ENCODE results near the gene TRMU.
"Not testable (repeated sequence)": the region's sequence is repeated elsewhere in the genome, so short reads cannot be mapped to it uniquely, and the experiment has no call there.

TRMU gene

DNA sequence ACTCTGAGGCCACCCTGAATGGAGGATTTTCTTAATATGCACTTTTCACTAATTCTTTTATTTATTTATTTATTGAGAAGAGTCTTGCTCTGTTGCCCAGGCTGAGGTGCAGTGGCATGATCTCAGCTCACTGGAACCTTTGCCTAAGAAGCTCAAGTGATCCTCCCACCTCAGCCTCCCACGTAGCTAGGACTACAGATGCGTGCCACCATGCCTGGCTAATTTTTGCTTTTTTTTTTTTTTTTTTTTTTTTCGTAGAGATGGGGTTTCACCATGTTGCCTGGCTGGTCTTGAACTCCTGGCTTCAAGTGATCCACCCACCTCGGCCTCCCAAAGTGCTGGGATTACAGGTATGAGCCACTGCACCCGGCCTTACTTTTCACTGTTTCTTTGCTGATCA, 61.5 kb downstream of the TRMU start:
- H3K36me3 Mint-ChIP-seq, CTCF ChIA-PET, H3K9me3 Mint-ChIP-seq, H3K4me3 Mint-ChIP-seq, H3K27ac Mint-ChIP-seq, DNase-seq, H3K4me1 Mint-ChIP-seq: not testable (repeated sequence)
- H3K27me3 Mint-ChIP-seq = peaks cover 12% of the 10 kb centered on the region

DNA sequence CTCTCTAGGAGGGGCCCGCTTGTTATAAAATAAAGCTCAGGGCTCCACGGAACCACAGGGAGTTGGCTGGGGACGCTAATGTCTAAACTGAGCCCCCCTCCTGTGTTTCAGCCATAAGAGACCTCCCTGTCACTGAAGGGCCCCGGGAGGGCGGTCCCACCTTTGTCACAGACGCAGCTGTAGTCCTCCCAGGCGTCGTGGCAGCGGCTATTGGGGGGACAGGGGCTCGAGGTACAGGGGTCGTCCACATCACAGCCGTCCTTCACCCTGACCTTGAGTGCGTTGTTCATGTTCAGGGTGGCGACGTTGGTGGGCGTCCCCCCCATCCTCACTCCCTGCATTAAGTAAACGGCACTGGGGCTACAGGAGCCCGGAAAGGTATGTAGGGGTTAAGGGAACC, 62.0 kb downstream of the TRMU start:
- peaks cover 7% of the 10 kb centered on the region for H3K4me1 Mint-ChIP-seq
- no peaks in the 10 kb centered on the region for H3K36me3 Mint-ChIP-seq
- DNase-seq = no peak
- H3K27ac Mint-ChIP-seq = no peak overlapping the region
- no peak overlapping the region for H3K4me3 Mint-ChIP-seq
- H3K9me3 Mint-ChIP-seq = no peaks in the 10 kb centered on the region
- CTCF ChIA-PET = no interaction called here
- peaks cover 14% of the 10 kb centered on the region for H3K27me3 Mint-ChIP-seq

DNA sequence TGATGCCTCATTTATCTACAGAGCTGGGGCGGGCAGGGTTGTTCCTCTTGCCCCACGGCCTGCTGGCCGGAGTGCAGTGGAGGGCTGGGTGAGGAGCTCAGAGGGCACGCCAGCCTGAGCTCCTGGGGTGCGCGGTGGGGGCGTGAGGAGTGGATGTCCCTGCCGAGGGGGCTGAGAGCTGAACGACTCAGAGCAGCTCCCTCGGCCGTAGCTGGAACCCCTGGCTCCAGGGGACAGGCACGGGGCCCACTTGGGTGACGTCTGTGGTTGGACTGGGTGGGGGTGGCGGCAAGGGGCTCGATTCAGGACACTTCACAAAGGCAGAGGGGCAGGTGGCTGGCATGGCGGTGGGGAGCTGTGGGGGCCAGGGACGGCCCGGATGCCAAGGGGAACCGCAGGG, 62.4 kb downstream of the TRMU start:
- Mint-ChIP-seq H3K27ac (no peak overlapping the region), H3K4me1 (peaks cover 7% of the 10 kb centered on the region), H3K9me3 (no peaks in the 10 kb centered on the region), H3K27me3 (peaks cover 14% of the 10 kb centered on the region), H3K36me3 (no peaks in the 10 kb centered on the region), H3K4me3 (no peak overlapping the region)
- DNase-seq = no peak
- CTCF ChIA-PET = interaction anchor here (2.0 kb wide), 1 partner anchor 30 kb away, joined by 7 read pairs; no protein-coding TSS in a partner anchor

DNA sequence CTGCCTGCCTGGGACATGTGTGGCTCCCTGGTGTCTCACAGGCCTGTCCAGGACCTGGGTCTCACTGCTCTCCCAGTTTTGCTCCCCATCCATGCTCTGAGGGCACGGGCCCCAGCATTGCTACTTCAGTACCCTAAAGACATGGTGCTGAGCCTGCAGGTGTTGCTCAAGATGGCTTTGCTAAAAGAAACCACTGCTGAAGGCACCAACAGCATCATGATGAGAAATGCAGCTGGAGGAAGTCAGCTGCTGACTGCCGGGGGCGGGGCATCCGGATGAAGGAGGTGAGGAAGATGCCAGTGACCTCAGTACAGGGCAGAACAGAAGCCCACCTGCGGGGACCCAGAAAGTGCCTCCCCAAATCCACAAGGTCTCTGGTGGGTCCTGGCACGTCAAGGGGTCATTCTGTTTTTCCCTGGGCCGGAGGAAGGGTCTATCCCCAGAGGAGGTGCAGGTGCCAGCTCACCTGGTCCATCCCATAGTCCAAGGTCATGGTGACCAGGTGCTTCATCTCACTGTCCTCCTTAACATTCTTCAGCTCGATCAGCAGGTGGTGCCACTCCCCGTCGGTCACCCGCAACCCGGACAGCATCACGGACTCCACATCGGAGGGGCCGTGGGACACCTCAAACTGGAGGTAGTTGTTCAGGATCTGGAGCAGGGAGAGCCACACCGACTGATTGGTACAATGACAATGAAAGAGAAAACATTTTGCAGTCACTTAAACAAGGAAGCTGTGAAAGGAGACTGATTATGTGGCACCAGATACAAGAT, 63.9 kb downstream of the TRMU start:
- Mint-ChIP-seq H3K4me3 (no peak overlapping the region), H3K4me1 (peaks cover 2% of the 10 kb centered on the region), H3K9me3 (no peaks in the 10 kb centered on the region), H3K27ac (no peak overlapping the region), H3K36me3 (no peaks in the 10 kb centered on the region), H3K27me3 (peaks cover 14% of the 10 kb centered on the region)
- no peak for DNase-seq
- CTCF ChIA-PET = interaction anchor here (0.6 to 2.0 kb wide), 2 partner anchors 29 to 31 kb away, joined by 3 to 7 read pairs; no protein-coding TSS in a partner anchor

DNA sequence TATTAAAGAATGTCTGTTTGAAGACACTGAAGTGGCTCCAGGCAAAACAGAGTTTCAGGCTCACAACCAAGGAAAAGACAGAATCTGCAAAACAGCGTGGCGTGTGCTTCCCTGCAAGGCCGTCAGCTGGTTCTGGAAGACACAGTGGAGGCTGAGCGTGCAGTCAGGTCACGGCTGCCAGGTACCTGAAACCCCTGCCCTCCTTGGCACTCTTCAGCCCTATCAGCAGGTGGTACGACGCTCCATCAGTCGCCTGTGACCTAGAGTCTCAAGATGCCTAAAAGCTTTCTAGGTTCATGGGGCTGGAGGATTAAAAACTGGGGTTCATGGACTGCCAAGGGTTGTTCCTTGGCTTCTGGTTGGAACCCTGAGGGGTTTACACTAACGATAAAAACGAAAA, 65.9 kb downstream of the TRMU start:
- Mint-ChIP-seq H3K36me3 (no peaks in the 10 kb centered on the region), H3K9me3 (no peaks in the 10 kb centered on the region), H3K4me3 (no peak overlapping the region), H3K4me1 (peaks cover 2% of the 10 kb centered on the region), H3K27ac (no peak overlapping the region), H3K27me3 (peaks cover 14% of the 10 kb centered on the region)
- CTCF ChIA-PET = no interaction called here
- DNase-seq = no peak

DNA sequence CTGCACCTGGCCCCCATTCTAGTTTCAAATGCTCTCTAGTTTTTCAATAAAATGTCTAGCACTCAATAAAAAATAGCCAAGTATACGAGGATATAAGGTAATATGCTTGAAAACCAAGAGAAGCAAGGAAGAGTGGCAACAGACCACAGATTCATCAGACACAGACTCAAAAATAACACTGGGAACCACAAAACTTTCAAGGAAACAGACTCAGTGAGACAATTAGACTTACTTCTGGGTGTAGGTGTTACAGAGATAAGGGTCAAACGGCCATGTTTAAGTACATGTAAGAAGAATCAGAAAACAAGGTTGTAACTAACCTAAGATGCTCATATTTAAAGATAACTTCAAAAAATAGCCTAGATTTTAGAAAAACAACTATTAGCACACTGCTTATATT, 67.0 kb downstream of the TRMU start:
- no peaks in the 10 kb centered on the region for H3K9me3 Mint-ChIP-seq
- CTCF ChIA-PET = no interaction called here
- H3K4me1 Mint-ChIP-seq = peaks cover 2% of the 10 kb centered on the region
- peaks cover 14% of the 10 kb centered on the region for H3K27me3 Mint-ChIP-seq
- no peak overlapping the region for H3K27ac Mint-ChIP-seq
- H3K4me3 Mint-ChIP-seq = no peak overlapping the region
- no peaks in the 10 kb centered on the region for H3K36me3 Mint-ChIP-seq
- no peak for DNase-seq

DNA sequence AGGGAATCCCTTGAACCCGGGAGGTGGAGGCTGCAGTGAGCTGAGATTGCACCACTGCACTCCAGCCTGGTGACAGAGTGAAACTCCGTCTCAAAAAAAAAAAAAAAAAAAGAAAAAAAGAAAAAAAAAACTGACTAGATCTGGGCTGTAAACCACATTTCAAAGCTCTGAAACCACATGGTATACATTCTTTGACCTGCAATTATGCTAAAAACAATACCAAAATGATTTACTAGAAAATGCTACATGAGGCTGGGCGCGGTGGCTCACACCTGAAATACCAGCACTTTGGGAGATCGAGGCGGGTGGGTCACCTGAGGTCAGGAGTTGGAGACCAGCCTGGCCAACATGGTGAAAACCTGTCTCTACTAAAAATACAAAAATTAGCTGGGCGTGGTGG, 68.4 kb downstream of the TRMU start:
- H3K9me3 Mint-ChIP-seq, H3K4me3 Mint-ChIP-seq, CTCF ChIA-PET, H3K27ac Mint-ChIP-seq, H3K4me1 Mint-ChIP-seq, DNase-seq, H3K36me3 Mint-ChIP-seq: not testable (repeated sequence)
- peaks cover 14% of the 10 kb centered on the region for H3K27me3 Mint-ChIP-seq

DNA sequence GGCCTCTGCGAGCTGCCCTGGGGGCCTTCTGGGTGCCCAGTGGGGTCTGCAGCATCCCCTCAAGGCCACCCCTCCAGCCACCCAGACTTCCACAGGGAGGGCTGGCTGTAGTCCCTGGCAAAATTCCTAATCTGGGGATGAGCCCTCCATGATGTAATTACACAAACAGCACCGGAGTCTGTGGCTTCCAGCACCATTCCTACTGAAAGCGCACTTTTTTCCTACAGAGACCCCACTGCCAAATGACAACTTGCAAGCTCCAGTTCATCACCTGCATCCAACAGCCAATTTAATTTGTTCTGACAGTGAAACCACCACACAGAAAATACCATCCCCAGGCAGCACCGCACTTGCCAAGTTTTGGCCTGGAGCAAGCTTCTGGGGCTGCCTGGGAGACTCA, 70.4 kb downstream of the TRMU start:
- Mint-ChIP-seq H3K4me3 (no peak overlapping the region), H3K27ac (no peak overlapping the region), H3K27me3 (peaks cover 6% of the 10 kb centered on the region), H3K36me3 (no peaks in the 10 kb centered on the region), H3K9me3 (no peaks in the 10 kb centered on the region), H3K4me1 (no peaks in the 10 kb centered on the region)
- no peak for DNase-seq
- CTCF ChIA-PET = no interaction called here

DNA sequence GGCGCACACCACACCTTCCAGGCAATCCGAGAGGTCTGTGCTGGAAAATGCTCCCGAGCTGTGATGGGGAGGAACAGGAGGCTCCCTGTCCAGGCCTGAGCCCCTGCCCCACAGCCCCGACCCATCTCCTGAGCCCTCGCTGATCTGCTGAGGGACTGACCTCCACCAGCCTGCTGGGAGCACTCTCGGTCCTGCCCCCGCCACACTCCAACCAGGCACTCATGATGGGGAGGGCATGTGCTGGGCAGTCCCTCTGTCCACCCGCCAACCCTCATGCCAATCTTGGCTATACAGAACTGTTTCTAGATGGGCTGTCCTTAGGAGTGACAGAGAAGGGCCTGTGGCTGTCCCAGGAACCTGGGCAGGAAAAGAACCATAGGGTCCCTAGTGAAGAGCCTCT, 70.8 kb downstream of the TRMU start:
- Mint-ChIP-seq H3K36me3 (no peaks in the 10 kb centered on the region), H3K4me1 (no peaks in the 10 kb centered on the region), H3K27me3 (peaks cover 6% of the 10 kb centered on the region), H3K4me3 (no peak overlapping the region), H3K27ac (no peak overlapping the region), H3K9me3 (no peaks in the 10 kb centered on the region)
- DNase-seq = no peak
- CTCF ChIA-PET = no interaction called here

DNA sequence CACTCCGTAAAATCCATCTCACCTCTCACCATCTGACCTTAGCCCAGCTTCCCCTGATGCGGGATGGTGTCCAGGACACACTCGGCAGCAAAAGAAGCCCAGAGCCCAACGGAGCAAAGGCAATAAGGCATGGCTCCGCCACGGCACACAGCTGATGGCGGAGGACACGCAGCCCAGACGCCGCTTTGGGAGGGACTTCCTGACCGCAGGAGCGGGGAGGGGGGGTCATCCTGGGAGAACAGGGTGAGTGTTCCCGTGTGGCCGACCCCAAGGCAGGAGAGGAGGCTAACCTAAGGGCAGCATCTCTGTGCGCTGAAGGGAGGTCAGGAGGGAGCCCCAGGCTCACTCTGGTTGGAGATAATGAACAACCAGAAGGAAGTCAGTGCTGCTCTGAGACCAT, 71.3 kb downstream of the TRMU start:
- H3K9me3 Mint-ChIP-seq = no peaks in the 10 kb centered on the region
- H3K27me3 Mint-ChIP-seq = peaks cover 5% of the 10 kb centered on the region
- H3K4me1 Mint-ChIP-seq = no peaks in the 10 kb centered on the region

More for the DNA sequence above, 71.3 kb downstream of the TRMU start:
- CTCF ChIA-PET = no interaction called here
- Mint-ChIP-seq H3K27ac (no peak overlapping the region), H3K36me3 (no peaks in the 10 kb centered on the region), H3K4me3 (no peak overlapping the region)
- no peak for DNase-seq
